ENCODE measurements around the gene ANKMY1. TPM values are rescaled to one million over a fixed set of nuclear protein-coding genes. Genes with fewer than 3 reads are reported as not detected.
A peak's percentile ranks its signal among the peaks of the same experiment; 100 is the strongest.

Gene ANKMY1
- total RNA-seq, 1 experiment from 2014 or later: 85.7 TPM

DNA sequence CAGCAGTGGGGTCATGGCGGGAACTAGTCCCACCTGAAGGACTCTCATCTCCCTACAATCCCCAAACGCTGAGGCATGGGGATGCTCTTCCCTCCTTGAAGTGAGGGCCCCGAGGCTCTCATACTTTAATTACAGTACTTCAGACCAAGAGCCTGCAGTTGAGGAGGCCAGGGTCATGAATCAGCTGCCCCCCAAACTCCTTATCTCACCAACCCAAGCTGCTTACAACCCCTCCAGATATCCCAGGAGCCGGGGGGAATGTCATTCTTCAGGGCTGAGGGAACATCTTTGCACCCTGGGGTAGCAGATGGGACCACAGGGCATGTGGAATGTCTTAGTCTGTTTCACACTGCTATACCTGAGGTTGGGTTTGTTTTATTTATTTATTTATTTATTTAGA lies 26.0 kb upstream of the ANKMY1 start:
- Histone ChIP-seq H3K4me3 (no peak overlapping the region), H3K79me2 (ENCODE audit: low read depth) (peaks cover 84% of the 10 kb centered on the region), H2AFZ (no peak overlapping the region), H3K4me1 (replicated peaks; ENCODE audit: insufficient read depth) (peaks cover 65% of the 10 kb centered on the region), H3K36me3 (ENCODE audit: low read depth) (no peaks in the 10 kb centered on the region; the same call in 1 of the 2 replicates), H3K9me2 (ENCODE audit: insufficient read depth) (no peaks in the 10 kb centered on the region), H3K27me3 (ENCODE audit: insufficient read depth, low read depth) (no peaks in the 10 kb centered on the region), H3K9me3 (ENCODE audit: insufficient read depth, low read depth) (no peaks in the 10 kb centered on the region), H3K4me2 (no peak overlapping the region; the same call in 1 of the 2 replicates), H4K20me1 (ENCODE audit: insufficient read depth) (peaks cover 37% of the 10 kb centered on the region), H3F3A (ENCODE audit: insufficient read depth, low read depth) (peaks cover 52% of the 10 kb centered on the region), H3K27ac (no peak overlapping the region)
- no TSS peak for BruUV-seq (replicated peaks)
- no peak for DNase-seq
- intact Hi-C loops (cut with micrococcal nuclease; ENCODE audit: unreplicated experiment): no loop called here
- TF ChIP-seq EZH2 (IDR thresholded peaks at IDR 0.05; ENCODE audit: low read depth): no peak
- no peak for TF ChIP-seq CTCF (conservative IDR thresholded peaks at IDR 0.05)
- CTCF ChIA-PET: no interaction called here
- POLR2A ChIA-PET (ENCODE audit: unreplicated experiment): no interaction called here

- H3K27ac ChIP-seq: no peak overlapping the region
Observed at GRCh38 chr2:240582781-240583180, 25.0 kb upstream of the ANKMY1 start.

DNA sequence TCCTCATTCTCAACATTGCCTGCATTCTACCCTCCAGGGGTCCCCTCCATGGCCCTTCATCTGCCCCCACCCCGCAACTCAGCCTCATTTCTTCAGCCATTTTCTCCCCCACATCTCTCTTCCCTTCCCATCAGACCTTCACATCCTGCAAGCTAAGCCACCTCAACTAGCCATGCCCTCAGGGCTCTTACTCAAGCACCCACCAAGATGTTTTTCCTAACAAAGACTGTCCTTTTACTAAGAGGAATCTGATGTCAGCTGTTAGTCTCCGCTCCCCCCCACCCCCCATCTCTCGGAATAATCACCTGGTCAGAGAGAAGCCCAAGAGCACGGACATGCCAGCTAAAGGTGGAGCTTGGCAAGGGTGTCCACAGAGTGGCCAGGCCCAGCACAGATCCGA lies 24.0 kb upstream of the ANKMY1 start:
- Histone ChIP-seq H2AFZ (no peak overlapping the region), H3K9me2 (ENCODE audit: insufficient read depth) (no peaks in the 10 kb centered on the region), H3F3A (ENCODE audit: insufficient read depth, low read depth) (peaks cover 54% of the 10 kb centered on the region), H3K36me3 (ENCODE audit: low read depth) (peaks cover under 1% of the 10 kb centered on the region; the same call in 1 of the 2 replicates), H3K79me2 (ENCODE audit: low read depth) (peaks cover 82% of the 10 kb centered on the region), H3K4me3 (no peak overlapping the region), H4K20me1 (ENCODE audit: insufficient read depth) (peaks cover 43% of the 10 kb centered on the region), H3K4me1 (replicated peaks; ENCODE audit: insufficient read depth) (peaks cover 65% of the 10 kb centered on the region), H3K9me3 (ENCODE audit: insufficient read depth, low read depth) (no peaks in the 10 kb centered on the region), H3K4me2 (0 out of 2 replicates have a peak overlapping the region, but pooled peaks have one; percentile 1), H3K27me3 (ENCODE audit: insufficient read depth, low read depth) (no peaks in the 10 kb centered on the region), H3K27ac (no peak overlapping the region)
- no peak for TF ChIP-seq EZH2 (IDR thresholded peaks at IDR 0.05; ENCODE audit: low read depth)
- no peak for TF ChIP-seq CTCF (conservative IDR thresholded peaks at IDR 0.05)
- CTCF ChIA-PET: no interaction called here
- no TSS peak for BruUV-seq (replicated peaks)
- intact Hi-C loops (cut with micrococcal nuclease; ENCODE audit: unreplicated experiment): no loop called here
- DNase-seq: no peak
- POLR2A ChIA-PET (ENCODE audit: unreplicated experiment): interaction anchor here (0.5 kb wide), 1 partner anchor 127 kb away, joined by 4 read pairs; no protein-coding TSS in a partner anchor

More at GRCh38 chr2:240582781-240583180, 25.0 kb upstream of the ANKMY1 start:
- DNase-seq: no peak
- intact Hi-C loops (cut with micrococcal nuclease; ENCODE audit: unreplicated experiment): no loop called here
- H2AFZ ChIP-seq: no peak overlapping the region
- no peaks in the 10 kb centered on the region for H3K9me2 ChIP-seq (ENCODE audit: insufficient read depth)
- no peaks in the 10 kb centered on the region; the same call in 1 of the 2 replicates for H3K36me3 ChIP-seq (ENCODE audit: low read depth)
- ChIA-PET POLR2A (ENCODE audit: unreplicated experiment) (no interaction called here), CTCF (no interaction called here)
- peaks cover 66% of the 10 kb centered on the region for H3K4me1 ChIP-seq (replicated peaks; ENCODE audit: insufficient read depth)
- no peaks in the 10 kb centered on the region for H3K9me3 ChIP-seq (ENCODE audit: insufficient read depth, low read depth)
- H3K4me3 ChIP-seq: no peak overlapping the region
- H4K20me1 ChIP-seq (ENCODE audit: insufficient read depth): peaks cover 38% of the 10 kb centered on the region
- TF ChIP-seq CTCF (conservative IDR thresholded peaks at IDR 0.05) (no peak), EZH2 (IDR thresholded peaks at IDR 0.05; ENCODE audit: low read depth) (no peak)
- H3K79me2 ChIP-seq (ENCODE audit: low read depth): peaks cover 84% of the 10 kb centered on the region
- no TSS peak for BruUV-seq (replicated peaks)
- H3F3A ChIP-seq (ENCODE audit: insufficient read depth, low read depth): peaks cover 61% of the 10 kb centered on the region
- H3K4me2 ChIP-seq: no peak overlapping the region
- H3K27me3 ChIP-seq (ENCODE audit: insufficient read depth, low read depth): no peaks in the 10 kb centered on the region
